ENCODE results near the gene GALNT7.

The GALNT7 gene

DNA sequence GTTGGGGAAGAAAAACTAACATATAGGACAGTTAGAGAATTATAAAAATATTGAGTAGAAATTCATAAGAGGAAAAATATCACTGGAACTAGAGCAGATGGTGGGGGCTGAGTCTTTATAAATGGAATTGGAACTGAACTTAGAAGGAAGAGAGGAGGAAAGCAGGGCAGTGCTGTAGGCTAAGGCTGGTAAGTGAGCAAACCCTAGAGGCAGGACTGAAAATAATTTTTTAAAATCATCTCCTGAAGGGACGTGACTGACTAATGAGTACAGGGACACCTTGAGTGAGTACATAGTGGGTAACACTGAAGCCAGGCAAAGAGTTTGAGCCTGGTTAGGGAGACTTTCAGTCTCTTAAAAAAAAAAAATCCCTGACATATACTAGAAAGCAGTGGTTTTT lies 63.3 kb downstream of the GALNT7 start:
- TF ChIP-seq, protein P1, sequence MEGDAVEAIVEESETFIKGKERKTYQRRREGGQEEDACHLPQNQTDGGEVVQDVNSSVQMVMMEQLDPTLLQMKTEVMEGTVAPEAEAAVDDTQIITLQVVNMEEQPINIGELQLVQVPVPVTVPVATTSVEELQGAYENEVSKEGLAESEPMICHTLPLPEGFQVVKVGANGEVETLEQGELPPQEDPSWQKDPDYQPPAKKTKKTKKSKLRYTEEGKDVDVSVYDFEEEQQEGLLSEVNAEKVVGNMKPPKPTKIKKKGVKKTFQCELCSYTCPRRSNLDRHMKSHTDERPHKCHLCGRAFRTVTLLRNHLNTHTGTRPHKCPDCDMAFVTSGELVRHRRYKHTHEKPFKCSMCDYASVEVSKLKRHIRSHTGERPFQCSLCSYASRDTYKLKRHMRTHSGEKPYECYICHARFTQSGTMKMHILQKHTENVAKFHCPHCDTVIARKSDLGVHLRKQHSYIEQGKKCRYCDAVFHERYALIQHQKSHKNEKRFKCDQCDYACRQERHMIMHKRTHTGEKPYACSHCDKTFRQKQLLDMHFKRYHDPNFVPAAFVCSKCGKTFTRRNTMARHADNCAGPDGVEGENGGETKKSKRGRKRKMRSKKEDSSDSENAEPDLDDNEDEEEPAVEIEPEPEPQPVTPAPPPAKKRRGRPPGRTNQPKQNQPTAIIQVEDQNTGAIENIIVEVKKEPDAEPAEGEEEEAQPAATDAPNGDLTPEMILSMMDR (IDR thresholded peaks at IDR 0.05) = no peak; the same call in 1 of the 2 replicates

DNA sequence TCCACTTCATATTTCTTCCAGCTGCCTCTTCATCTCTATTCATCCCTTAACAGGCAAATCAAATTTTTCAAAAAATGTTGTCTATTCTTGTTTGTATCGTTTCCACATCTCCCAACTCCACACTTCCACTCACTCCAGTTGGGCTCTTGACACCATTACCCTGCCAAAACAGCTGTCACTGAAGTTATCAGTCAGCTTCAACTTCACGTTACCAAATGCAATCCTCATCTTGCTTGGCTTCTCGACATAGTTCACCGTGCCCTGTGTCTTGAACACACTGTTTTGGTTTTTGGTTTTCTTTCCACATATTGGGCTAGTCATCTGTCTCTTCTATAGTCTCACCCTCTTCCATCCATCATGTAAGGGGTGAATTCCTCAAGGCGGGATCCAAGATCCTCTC lies 65.2 kb downstream of the GALNT7 start:
- TF ChIP-seq, protein P1 (IDR thresholded peaks at IDR 0.05) = no peak

DNA sequence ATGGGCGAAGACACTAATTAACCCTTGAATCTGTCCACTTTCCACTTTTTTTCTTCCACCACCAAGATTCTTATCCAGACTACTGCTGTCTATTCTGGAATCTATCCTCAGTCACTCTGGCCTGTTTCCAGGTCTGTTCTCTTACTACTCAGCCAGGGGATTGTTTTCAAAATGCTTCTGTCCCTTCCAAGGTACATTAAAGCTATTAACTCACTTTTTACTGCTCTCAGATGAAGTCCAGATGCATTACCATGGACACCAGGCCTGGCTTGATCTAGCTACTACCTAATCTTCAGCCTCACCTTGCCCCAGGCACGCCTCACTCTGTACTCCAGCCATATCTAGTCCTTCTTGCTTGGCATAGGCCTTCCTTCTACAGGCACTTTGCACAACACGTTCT lies 66.4 kb downstream of the GALNT7 start:
- TF ChIP-seq, protein P1 (IDR thresholded peaks at IDR 0.05) = no peak

DNA sequence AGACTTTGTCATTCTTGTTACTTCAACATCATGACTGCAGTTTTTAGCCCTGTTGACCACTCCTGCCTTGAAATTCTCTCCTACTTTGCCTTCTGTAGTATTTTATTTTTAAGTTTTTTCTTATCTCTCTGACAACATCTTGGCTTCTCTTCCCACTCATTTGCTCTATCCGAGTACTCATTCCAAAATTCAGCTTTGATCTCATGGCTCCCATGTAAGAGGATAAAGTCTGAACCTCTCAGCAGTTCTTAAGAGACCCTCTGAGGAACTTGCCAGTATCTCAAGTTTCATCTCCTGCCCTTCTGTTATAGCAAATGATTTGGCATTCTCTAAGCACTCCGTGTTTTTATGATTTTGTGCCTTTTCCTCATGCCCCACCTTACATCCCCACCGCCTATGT lies 67.7 kb downstream of the GALNT7 start:
- TF ChIP-seq, protein P1 (IDR thresholded peaks at IDR 0.05) = no peak

DNA sequence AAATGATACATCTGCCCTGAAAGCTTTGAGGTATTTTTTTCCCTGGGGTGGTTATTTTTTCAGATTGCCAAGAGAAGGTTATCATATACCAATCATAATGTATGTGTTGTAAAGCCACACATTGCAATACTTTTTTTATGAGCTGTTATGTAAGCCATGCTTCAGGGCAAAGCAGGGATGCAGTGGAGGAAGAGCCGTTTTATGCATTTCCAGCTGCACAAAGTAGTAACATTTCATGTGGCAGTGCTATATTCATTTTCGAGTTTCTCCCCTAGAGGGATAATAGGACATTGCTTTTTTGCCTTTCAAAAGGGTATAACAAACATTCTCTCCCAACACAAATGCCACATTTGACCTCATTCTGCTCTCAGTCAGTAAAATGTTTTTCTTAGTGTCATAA lies 68.5 kb downstream of the GALNT7 start:
- TF ChIP-seq, protein P1 (IDR thresholded peaks at IDR 0.05) = no peak

DNA sequence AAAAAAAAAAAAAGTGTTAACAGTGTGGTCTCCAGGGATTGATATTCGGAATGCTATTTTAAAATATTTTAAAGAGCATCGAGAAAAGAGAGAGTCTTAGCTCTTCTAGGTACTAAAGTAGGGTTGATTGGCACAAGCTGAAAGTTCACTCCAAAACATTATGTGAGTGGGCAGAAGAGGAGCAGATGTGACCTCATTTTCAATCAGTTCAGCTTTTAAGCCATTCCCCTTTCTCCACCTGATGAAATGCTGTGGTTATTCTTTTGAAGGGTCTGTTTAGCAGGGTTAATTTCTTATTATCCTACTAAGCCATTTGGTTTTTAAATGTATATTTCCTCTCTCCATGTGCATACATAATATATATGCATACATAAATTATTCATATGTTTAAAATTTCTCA lies 69.2 kb downstream of the GALNT7 start:
- TF ChIP-seq, protein P1 (IDR thresholded peaks at IDR 0.05) = no peak

DNA sequence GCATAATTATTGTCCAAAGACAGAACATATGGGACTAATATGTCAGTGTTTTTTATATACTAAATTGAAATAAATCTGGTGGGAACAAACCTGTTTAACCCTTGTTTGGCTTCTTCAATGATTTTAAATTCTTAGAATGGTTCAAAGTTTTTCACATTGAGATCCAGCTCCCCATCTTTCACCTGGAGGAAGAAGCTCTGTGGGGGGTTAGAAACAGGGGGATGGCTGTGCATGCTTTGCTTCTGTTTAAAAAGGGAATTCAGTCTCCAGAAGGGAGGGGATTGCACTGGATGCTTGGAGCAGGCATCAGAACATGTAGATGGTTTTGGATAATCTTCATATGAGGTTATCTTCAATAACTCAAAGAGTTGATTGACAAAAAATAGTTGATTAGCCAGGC lies 72.1 kb downstream of the GALNT7 start:
- TF ChIP-seq, protein P1 (IDR thresholded peaks at IDR 0.05) = no peak

Data from LNCAP (cell line).